ENCODE results near the gene HECTD4. TPM values are rescaled to one million over a fixed set of nuclear protein-coding genes. Genes with fewer than 3 reads are reported as not detected.

The HECTD4 gene
- total and polyA plus RNA-seq, 2 of the 4 experiments (the other 2 are of a cell fraction) = 12.9 to 13.0 TPM

DNA sequence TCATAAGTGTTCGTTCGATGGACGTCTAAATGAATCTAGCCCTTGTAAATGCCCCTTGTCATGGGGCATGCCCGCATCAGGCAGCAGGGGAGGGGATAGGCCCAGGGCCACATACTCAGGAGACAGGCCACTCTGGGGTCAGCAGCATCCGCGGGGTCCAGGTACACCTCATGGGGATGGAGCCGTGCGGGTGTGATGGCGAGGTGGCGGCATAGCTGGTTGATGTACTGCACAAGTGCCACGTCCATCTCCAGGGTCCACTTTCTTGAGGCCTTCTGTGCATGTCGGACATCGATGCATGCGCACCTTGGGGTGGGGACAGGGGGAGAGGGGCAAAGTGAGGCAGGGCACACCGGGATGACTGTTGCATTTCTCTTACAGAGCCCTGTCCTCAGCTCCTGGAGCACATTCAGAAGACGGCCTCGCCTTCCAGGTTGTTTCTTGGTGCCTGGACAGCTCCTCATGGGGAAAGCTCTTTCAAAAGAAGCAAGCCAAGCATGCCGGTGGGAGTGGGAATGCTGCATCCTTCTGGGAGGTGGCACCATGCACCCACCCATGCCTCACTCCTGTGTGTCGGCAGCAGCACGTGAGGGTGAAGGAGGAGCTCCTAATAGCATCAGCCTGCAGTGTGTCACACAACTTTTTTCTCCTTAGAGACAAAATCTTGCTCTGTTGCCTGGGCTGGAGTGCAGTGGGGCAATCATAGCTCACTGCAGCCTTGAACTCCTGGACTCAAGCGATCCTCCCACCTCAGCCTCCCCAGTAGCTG lies 209.5 kb downstream of the HECTD4 start:
- Histone ChIP-seq H3K9me3 (ENCODE audit: control insufficient read depth, insufficient read depth, low read length) (no peaks in the 10 kb centered on the region), H2BK15ac (ENCODE audit: low read depth, low read length) (no peak overlapping the region), H3K14ac (replicated peaks; ENCODE audit: low read depth, low read length) (no peak overlapping the region), H2AK5ac (ENCODE audit: low read depth, low read length) (no peak overlapping the region), H2BK120ac (ENCODE audit: low read depth, low read length) (no peak overlapping the region), H3K23ac (ENCODE audit: low read depth, low read length) (no peak overlapping the region), H3K4ac (ENCODE audit: low read depth, low read length) (no peak overlapping the region), H2AK9ac (replicated peaks; ENCODE audit: low read depth, low read length, poor library complexity) (no peak overlapping the region), H4K20me1 (ENCODE audit: insufficient read depth, low read length) (no peaks in the 10 kb centered on the region), H4K5ac (ENCODE audit: low read depth, low read length) (no peak overlapping the region), H2BK5ac (ENCODE audit: low read depth, low read length, poor library complexity, severe bottlenecking) (no peak overlapping the region), H3K79me1 (ENCODE audit: low read depth in 1 of 2, low read length in 2 of 2) (no peaks in the 10 kb centered on the region), H2BK20ac (ENCODE audit: low read depth, low read length) (no peak overlapping the region), H3K36me3 (ENCODE audit: control insufficient read depth, insufficient read depth, low read length) (peaks cover 37% of the 10 kb centered on the region), H4K8ac (ENCODE audit: low read depth in 2 of 2, low read length in 2 of 2) (no peak overlapping the region), H3K56ac (ENCODE audit: extremely low read depth, insufficient read depth, low read length) (no peak overlapping the region), H4K91ac (ENCODE audit: insufficient read depth, low read depth, low read length) (no peak overlapping the region), H2AFZ (replicated peaks; ENCODE audit: low read length, poor library complexity) (no peak overlapping the region), H3K4me2 (ENCODE audit: low read depth, low read length) (no peak overlapping the region), H3K4me1 (ENCODE audit: control insufficient read depth, insufficient read depth, low read length) (no peaks in the 10 kb centered on the region), H3K4me3 (ENCODE audit: insufficient read depth, low read depth, low read length) (no peak overlapping the region), H3K18ac (ENCODE audit: low read depth, low read length) (no peak overlapping the region), H3K9ac (ENCODE audit: low read depth, low read length) (no peak overlapping the region), H3K27me3 (ENCODE audit: control insufficient read depth, insufficient read depth, low read length) (no peaks in the 10 kb centered on the region), H3K27ac (ENCODE audit: insufficient read depth, low read length) (no peak overlapping the region), H3K9me1 (ENCODE audit: insufficient read depth, low read length) (0 out of 2 replicates have a peak, but pooled peaks cover 10% of the 10 kb centered on the region)
- CTCF ChIA-PET = no interaction called here
- in situ Hi-C loops (cut with MboI; ENCODE audit: low sequenced_read_pairs) = no loop called here
- intact Hi-C loops (cut with micrococcal nuclease) = no loop called here
- no peak for DNase-seq
- no TSS peak for BruUV-seq (replicated peaks)
- 100% methylated on average over 14 of the region's 21 CpGs; no CpG with 5 or more reads in 1 of the 2 experiments for WGBS, 2 experiments (ENCODE audit: extremely low coverage in 2 of 2, insufficient read length in 1 of 2)
- TF ChIP-seq, protein P1, sequence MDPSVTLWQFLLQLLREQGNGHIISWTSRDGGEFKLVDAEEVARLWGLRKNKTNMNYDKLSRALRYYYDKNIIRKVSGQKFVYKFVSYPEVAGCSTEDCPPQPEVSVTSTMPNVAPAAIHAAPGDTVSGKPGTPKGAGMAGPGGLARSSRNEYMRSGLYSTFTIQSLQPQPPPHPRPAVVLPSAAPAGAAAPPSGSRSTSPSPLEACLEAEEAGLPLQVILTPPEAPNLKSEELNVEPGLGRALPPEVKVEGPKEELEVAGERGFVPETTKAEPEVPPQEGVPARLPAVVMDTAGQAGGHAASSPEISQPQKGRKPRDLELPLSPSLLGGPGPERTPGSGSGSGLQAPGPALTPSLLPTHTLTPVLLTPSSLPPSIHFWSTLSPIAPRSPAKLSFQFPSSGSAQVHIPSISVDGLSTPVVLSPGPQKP (IDR thresholded peaks at IDR 0.05; ENCODE audit: borderline replicate concordance, low read depth, low read length) = no peak
- TF ChIP-seq SMC3 (IDR thresholded peaks at IDR 0.05; ENCODE audit: low read depth, low read length) (no peak), NFE2L2 (IDR thresholded peaks at IDR 0.05; ENCODE audit: low read depth, low read length) (no peak), RCOR1 (IDR thresholded peaks at IDR 0.05; ENCODE audit: insufficient replicate concordance, low read length) (no peak), MAZ (IDR thresholded peaks at IDR 0.05; ENCODE audit: borderline replicate concordance, low read depth, low read length) (no peak), RFX5 (IDR thresholded peaks at IDR 0.05; ENCODE audit: low read depth, low read length) (no peak), CEBPB (IDR thresholded peaks at IDR 0.05; ENCODE audit: low read depth, low read length) (no peak), MXI1 (IDR thresholded peaks at IDR 0.05; ENCODE audit: borderline replicate concordance, low read depth, low read length) (no peak), BHLHE40 (IDR thresholded peaks at IDR 0.05; ENCODE audit: low read depth, low read length) (no peak), FOS (IDR thresholded peaks at IDR 0.05; ENCODE audit: low read depth, low read length) (no peak), CHD1 (IDR thresholded peaks at IDR 0.05; ENCODE audit: low read depth, low read length) (no peak), RAD21 (IDR thresholded peaks at IDR 0.05; ENCODE audit: low read length) (no peak), MAFK (IDR thresholded peaks at IDR 0.05; ENCODE audit: low read depth, low read length) (no peak), POLR2A (IDR thresholded peaks at IDR 0.05; ENCODE audit: low read depth, low read length) (no peak)
- TF ChIP-seq, protein P2, sequence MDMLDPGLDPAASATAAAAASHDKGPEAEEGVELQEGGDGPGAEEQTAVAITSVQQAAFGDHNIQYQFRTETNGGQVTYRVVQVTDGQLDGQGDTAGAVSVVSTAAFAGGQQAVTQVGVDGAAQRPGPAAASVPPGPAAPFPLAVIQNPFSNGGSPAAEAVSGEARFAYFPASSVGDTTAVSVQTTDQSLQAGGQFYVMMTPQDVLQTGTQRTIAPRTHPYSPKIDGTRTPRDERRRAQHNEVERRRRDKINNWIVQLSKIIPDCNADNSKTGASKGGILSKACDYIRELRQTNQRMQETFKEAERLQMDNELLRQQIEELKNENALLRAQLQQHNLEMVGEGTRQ (IDR thresholded peaks at IDR 0.05; ENCODE audit: low read depth, low read length) = no peak
- TF ChIP-seq, protein P3, sequence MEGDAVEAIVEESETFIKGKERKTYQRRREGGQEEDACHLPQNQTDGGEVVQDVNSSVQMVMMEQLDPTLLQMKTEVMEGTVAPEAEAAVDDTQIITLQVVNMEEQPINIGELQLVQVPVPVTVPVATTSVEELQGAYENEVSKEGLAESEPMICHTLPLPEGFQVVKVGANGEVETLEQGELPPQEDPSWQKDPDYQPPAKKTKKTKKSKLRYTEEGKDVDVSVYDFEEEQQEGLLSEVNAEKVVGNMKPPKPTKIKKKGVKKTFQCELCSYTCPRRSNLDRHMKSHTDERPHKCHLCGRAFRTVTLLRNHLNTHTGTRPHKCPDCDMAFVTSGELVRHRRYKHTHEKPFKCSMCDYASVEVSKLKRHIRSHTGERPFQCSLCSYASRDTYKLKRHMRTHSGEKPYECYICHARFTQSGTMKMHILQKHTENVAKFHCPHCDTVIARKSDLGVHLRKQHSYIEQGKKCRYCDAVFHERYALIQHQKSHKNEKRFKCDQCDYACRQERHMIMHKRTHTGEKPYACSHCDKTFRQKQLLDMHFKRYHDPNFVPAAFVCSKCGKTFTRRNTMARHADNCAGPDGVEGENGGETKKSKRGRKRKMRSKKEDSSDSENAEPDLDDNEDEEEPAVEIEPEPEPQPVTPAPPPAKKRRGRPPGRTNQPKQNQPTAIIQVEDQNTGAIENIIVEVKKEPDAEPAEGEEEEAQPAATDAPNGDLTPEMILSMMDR (conservative IDR thresholded peaks at IDR 0.05; ENCODE audit: low read depth, low read length) = no peak
- POLR2A ChIA-PET (ENCODE audit: unreplicated experiment) = no interaction called here
- no peak for ATAC-seq (ENCODE audit: low read depth)
- dilution Hi-C loops (cut with HindIII; ENCODE audit: low sequenced_read_pairs, unreplicated experiment) = no loop called here

Measured in IMR-90 (cell line).